ENCODE data around the gene GDI1. TPM values are rescaled to one million over a fixed set of nuclear protein-coding genes. Genes with fewer than 3 reads are reported as not detected.

Gene GDI1
- total RNA-seq, 4 donors from 2014 or later: 59.7 to 86.2 (median 78.1) TPM

DNA sequence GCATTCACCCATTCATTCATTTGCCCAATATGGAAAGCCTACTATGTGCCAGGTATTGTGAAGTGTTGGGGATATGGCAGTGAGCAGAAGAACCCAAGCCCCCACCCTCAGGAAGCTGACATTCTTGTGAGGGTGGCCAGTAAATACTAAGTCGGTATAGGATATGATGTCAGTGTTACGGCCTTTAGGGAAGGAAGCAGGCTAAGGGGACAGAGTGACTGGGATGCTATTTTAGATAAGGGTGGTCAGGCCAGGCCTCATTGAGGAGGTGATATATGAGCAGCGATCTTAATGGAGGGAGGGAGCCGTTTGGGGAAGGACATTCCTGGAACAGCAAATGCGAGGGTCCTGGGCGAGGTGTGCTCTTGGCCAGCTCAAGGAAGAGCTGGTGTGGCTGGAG lies 6.5 kb upstream of the GDI1 start:
- Histone ChIP-seq H3K9me3 (no peaks in the 10 kb centered on the region), H3K27me3 (no peaks in the 10 kb centered on the region), H3K4me1 (peaks cover 3% of the 10 kb centered on the region in 2 donors), H3K27ac (no peak overlapping the region), H3K4me3 (replicated peaks in 1 of 3) (no peak overlapping the region), H3K36me3 (peaks cover 3 to 7% of the 10 kb centered on the region in 2 donors)
- intact Hi-C loops (cut with DNase I): no loop called here
- no peak for TF ChIP-seq POLR2A (IDR thresholded peaks at IDR 0.05)
- TF ChIP-seq, protein P1, sequence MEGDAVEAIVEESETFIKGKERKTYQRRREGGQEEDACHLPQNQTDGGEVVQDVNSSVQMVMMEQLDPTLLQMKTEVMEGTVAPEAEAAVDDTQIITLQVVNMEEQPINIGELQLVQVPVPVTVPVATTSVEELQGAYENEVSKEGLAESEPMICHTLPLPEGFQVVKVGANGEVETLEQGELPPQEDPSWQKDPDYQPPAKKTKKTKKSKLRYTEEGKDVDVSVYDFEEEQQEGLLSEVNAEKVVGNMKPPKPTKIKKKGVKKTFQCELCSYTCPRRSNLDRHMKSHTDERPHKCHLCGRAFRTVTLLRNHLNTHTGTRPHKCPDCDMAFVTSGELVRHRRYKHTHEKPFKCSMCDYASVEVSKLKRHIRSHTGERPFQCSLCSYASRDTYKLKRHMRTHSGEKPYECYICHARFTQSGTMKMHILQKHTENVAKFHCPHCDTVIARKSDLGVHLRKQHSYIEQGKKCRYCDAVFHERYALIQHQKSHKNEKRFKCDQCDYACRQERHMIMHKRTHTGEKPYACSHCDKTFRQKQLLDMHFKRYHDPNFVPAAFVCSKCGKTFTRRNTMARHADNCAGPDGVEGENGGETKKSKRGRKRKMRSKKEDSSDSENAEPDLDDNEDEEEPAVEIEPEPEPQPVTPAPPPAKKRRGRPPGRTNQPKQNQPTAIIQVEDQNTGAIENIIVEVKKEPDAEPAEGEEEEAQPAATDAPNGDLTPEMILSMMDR (IDR thresholded peaks at IDR 0.05): no peak
- no peak for DNase-seq
- 63 to 78% methylated on average over 6 of the region's 6 CpGs for WGBS, 2 donors

DNA sequence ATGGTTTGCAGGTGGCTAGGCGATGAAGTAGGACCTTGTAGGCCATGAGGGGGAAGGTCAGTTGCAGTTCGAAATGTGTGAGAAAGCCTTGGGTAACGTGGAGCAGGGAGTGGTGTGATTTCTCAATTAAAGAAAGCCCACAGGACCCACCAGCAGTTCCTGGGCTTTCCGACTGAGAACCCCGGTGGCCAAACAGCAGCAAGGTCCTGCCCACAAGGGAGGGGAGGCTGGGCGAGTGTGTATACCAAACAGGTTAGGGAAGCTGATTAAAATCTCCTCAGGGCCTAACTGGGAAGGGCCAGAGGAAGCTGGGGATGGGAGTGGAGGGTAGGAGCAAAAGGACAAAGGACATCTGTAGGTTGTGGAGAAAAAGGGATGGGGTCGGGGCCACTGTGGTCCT lies 6.0 kb upstream of the GDI1 start:
- Histone ChIP-seq H3K4me3 (replicated peaks in 1 of 3) (no peak overlapping the region), H3K9me3 (no peaks in the 10 kb centered on the region), H3K4me1 (peaks cover 3% of the 10 kb centered on the region in 2 donors), H3K36me3 (peaks cover 3 to 7% of the 10 kb centered on the region in 2 donors), H3K27me3 (no peaks in the 10 kb centered on the region), H3K27ac (no peak overlapping the region)
- 78 to 83% methylated on average over 7 of the region's 7 CpGs for WGBS, 2 donors
- TF ChIP-seq, protein P1 (IDR thresholded peaks at IDR 0.05): no peak
- TF ChIP-seq POLR2A (IDR thresholded peaks at IDR 0.05): no peak
- DNase-seq: no peak
- intact Hi-C loops (cut with DNase I): no loop called here

DNA sequence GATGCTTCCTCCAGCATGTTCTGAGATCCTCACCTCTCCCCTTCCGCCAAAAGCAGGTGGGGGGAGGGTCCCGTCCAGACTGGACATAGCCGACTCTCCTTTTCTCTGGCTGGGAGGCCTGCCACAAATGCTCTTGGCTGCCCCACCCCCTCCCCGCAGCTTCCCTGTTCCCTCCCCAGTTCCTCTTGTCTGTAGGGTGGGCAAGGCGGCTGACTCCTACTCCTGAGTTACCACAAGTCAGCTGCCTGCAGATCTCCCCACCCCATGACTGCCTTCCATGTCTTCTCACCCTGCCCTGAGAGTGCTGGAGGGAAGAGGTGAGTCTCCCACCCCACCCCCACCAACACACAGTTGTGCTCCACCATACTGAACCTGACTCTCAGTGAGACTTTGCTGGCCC lies 5.6 kb upstream of the GDI1 start:
- Histone ChIP-seq H3K27me3 (no peaks in the 10 kb centered on the region), H3K4me3 (replicated peaks in 1 of 3) (no peak overlapping the region), H3K9me3 (no peaks in the 10 kb centered on the region), H3K27ac (no peak overlapping the region), H3K4me1 (peaks cover 3% of the 10 kb centered on the region in 2 donors), H3K36me3 (peaks cover 3 to 7% of the 10 kb centered on the region in 2 donors)
- WGBS, 2 donors: 81 to 84% methylated on average over 5 of the region's 5 CpGs
- no peak for DNase-seq
- no peak for TF ChIP-seq POLR2A (IDR thresholded peaks at IDR 0.05)
- TF ChIP-seq, protein P1 (IDR thresholded peaks at IDR 0.05): no peak
- intact Hi-C loops (cut with DNase I): no loop called here

DNA sequence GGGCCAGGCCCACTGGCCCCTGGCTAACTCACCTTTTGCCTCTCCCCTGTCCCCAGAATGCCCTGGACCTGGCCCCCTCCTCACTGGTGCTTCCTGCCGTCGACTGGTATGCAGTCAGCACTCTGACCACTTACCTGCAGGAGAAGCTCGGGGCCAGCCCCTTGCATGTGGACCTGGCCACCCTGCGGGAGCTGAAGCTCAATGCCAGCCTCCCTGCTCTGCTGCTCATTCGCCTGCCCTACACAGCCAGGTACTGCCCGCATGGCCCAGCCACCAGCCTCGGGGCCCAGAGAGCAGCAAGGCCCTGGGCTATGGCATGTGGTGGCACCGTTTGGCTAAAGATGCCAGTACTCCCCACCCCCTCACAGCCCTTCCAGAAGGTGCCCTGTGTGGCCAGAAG lies 4.7 kb upstream of the GDI1 start:
- no peak for DNase-seq
- peaks cover 3% of the 10 kb centered on the region in 2 donors for H3K4me1 ChIP-seq
- H3K9me3 ChIP-seq: no peaks in the 10 kb centered on the region
- no peak overlapping the region for H3K4me3 ChIP-seq (replicated peaks in 1 of 3)
- TF ChIP-seq POLR2A (IDR thresholded peaks at IDR 0.05): no peak
- intact Hi-C loops (cut with DNase I): no loop called here
- H3K27ac ChIP-seq: no peak overlapping the region
- WGBS, 2 donors: 100% methylated on average over 1 of the region's 8 CpGs; no CpG with 5 or more reads in 1 of the 2 donors
- peaks cover 3 to 7% of the 10 kb centered on the region in 2 donors for H3K36me3 ChIP-seq
- no peaks in the 10 kb centered on the region for H3K27me3 ChIP-seq

DNA sequence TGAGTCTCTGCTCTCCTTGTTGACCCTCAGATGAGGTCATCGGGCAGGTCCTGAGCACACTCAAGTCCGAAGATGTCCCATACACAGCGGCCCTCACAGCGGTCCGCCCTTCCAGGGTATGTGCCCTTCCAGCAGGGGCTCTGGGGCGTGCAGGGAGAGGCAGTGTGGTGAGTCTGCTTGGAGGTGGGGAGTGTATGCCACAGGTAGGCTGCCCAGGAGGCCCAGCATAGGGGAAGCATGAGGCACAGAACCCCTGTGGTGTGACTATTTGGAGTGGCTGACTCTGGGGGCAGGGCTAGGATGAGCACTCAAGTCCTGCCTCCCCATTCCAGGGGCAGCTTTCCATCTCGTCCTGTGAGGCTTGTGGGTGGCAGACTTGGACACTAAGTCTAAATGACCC lies 3.3 kb upstream of the GDI1 start:
- no peaks in the 10 kb centered on the region for H3K27me3 ChIP-seq
- TF ChIP-seq, protein P1 (IDR thresholded peaks at IDR 0.05): no peak
- TF ChIP-seq POLR2A (IDR thresholded peaks at IDR 0.05): no peak
- no peaks in the 10 kb centered on the region for H3K9me3 ChIP-seq
- H3K36me3 ChIP-seq: peaks cover 3 to 7% of the 10 kb centered on the region in 2 donors
- no peak overlapping the region for H3K27ac ChIP-seq
- H3K4me1 ChIP-seq: peaks cover 5 to 6% of the 10 kb centered on the region in 2 donors
- intact Hi-C loops (cut with DNase I): no loop called here
- H3K4me3 ChIP-seq (replicated peaks in 1 of 3): no peak overlapping the region
- WGBS, 2 donors: 40 to 60% methylated on average over 1 to 2 of the region's 7 CpGs
- no peak for DNase-seq

Measured in thyroid gland (tissue), 4 donors.